Loucy (cell line): ENCODE measurements around the gene CCDC122.

Source experiments
- EZH2phosphoT487 ChIP-seq: fragments of 200-600 bp; IDR thresholded peaks from 2 replicates; pipeline ENCODE4 v1.6.1; 2018; ENCODE audit warnings: antibody characterized with exemption, mild to moderate bottlenecking, moderate library complexity, borderline replicate concordance
- TF ChIP-seq, protein P1 (sequence below): fragments of 200-600 bp; sonication (generic); conservative IDR thresholded peaks from 2 replicates; pipeline ENCODE4 v1.5.1; 2014; ENCODE audit warnings: mild to moderate bottlenecking, antibody characterized with exemption, low read length

- TF ChIP-seq, protein P1, sequence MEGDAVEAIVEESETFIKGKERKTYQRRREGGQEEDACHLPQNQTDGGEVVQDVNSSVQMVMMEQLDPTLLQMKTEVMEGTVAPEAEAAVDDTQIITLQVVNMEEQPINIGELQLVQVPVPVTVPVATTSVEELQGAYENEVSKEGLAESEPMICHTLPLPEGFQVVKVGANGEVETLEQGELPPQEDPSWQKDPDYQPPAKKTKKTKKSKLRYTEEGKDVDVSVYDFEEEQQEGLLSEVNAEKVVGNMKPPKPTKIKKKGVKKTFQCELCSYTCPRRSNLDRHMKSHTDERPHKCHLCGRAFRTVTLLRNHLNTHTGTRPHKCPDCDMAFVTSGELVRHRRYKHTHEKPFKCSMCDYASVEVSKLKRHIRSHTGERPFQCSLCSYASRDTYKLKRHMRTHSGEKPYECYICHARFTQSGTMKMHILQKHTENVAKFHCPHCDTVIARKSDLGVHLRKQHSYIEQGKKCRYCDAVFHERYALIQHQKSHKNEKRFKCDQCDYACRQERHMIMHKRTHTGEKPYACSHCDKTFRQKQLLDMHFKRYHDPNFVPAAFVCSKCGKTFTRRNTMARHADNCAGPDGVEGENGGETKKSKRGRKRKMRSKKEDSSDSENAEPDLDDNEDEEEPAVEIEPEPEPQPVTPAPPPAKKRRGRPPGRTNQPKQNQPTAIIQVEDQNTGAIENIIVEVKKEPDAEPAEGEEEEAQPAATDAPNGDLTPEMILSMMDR: no peak
- TF ChIP-seq EZH2phosphoT487: no peak
Observed at GRCh38 chr13:43915451-43915850, 35.9 kb upstream of the CCDC122 start.
